ENCODE data around the gene ARHGEF1. TPM values are rescaled to one million over a fixed set of nuclear protein-coding genes. Genes with fewer than 3 reads are reported as not detected.

The ARHGEF1 gene
- total and polyA plus RNA-seq, 9 donors: 17.2 to 54.5 (median 47.3) TPM

DNA sequence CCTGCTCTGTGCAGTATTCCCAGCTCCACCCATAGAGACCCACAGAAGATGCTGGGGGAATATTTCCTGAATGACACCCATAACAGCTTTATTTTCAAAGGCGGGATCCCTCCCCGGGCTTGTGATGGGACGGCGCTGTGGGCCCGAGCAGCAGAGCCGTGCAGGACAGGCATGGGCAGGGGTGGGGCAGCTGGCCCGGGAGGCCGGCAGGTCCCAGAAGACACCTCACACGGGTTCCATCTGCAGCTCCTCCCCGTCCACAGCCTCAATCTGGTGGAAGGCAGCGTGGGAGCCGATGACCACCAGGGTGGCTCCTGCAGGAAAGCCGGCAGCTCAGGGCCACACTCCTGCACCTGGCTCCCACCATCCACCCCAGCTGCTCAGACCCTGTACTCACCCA is 73.6 kb downstream of the ARHGEF1 start:
- no peak overlapping the region for H3K4me3 ChIP-seq (ENCODE audit: low read length)
- WGBS (ENCODE audit: insufficient coverage): 74% methylated on average over 10 of the region's 13 CpGs
- H3K9me3 ChIP-seq (replicated peaks; ENCODE audit: control insufficient read depth, low read depth, low read length): no peaks in the 10 kb centered on the region
- peaks cover 7% of the 10 kb centered on the region for H3K36me3 ChIP-seq (ENCODE audit: control insufficient read depth, insufficient read depth, low read length)
- no peak overlapping the region for H3K27ac ChIP-seq (ENCODE audit: low read length)
- no peak for DNase-seq
- H3K27me3 ChIP-seq (ENCODE audit: control insufficient read depth, insufficient read depth, low read length): no peaks in the 10 kb centered on the region
- peaks cover 22% of the 10 kb centered on the region for H3K4me1 ChIP-seq (ENCODE audit: control insufficient read depth, insufficient read depth, low read length)

Other genes with a start within 250 kb of the ARHGEF1 start
- not detected for gene CEACAM7, start 194.9 kb upstream of the ARHGEF1 start, total RNA-seq
- gene CEACAM7, start 194.9 kb upstream of the ARHGEF1 start, polyA plus RNA-seq (ENCODE audit: insufficient read depth in 1 of 8, insufficient read length in 8 of 8, low replicate concordance in 1 of 8): under 1 TPM in 1 of 8 donors, not detected in 7; 0.12 TPM
- gene CEACAM5, start 174.6 kb upstream of the ARHGEF1 start, total RNA-seq: not detected
- 1 to 10 TPM in 1 of 8 donors, under 1 TPM in 3, not detected in 4; 0.05 to 2.0 (median 0.44) TPM for gene CEACAM5, start 174.6 kb upstream of the ARHGEF1 start, polyA plus RNA-seq (ENCODE audit: insufficient read depth in 1 of 8, insufficient read length in 8 of 8, low replicate concordance in 1 of 8)
- gene CEACAM6, start 127.7 kb upstream of the ARHGEF1 start, total RNA-seq: 0.04 TPM
- under 1 TPM; 0.20 to 0.70 (median 0.39) TPM for gene CEACAM6, start 127.7 kb upstream of the ARHGEF1 start, polyA plus RNA-seq (ENCODE audit: insufficient read depth in 1 of 8, insufficient read length in 8 of 8, low replicate concordance in 1 of 8)
- 0.09 TPM for gene CEACAM3, start 86.6 kb upstream of the ARHGEF1 start, total RNA-seq
- under 1 TPM in 4 of 8 donors, not detected in 4; 0.12 to 0.34 (median 0.24) TPM for gene CEACAM3, start 86.6 kb upstream of the ARHGEF1 start, polyA plus RNA-seq (ENCODE audit: insufficient read depth in 1 of 8, insufficient read length in 8 of 8, low replicate concordance in 1 of 8)
- gene LYPD4, start 38.5 kb upstream of the ARHGEF1 start, total RNA-seq: not detected
- gene LYPD4, start 38.5 kb upstream of the ARHGEF1 start, polyA plus RNA-seq (ENCODE audit: insufficient read depth in 1 of 8, insufficient read length in 8 of 8, low replicate concordance in 1 of 8): not detected
- not detected for gene DMRTC2, start 38.1 kb upstream of the ARHGEF1 start, total RNA-seq
- not detected for gene DMRTC2, start 38.1 kb upstream of the ARHGEF1 start, polyA plus RNA-seq (ENCODE audit: insufficient read depth in 1 of 8, insufficient read length in 8 of 8, low replicate concordance in 1 of 8)
- gene RPS19, start 22.9 kb upstream of the ARHGEF1 start, total RNA-seq: 4,411 TPM
- gene RPS19, start 22.9 kb upstream of the ARHGEF1 start, polyA plus RNA-seq (ENCODE audit: insufficient read depth in 1 of 8, insufficient read length in 8 of 8, low replicate concordance in 1 of 8): 1,000 to 10,000 TPM; 2,442 to 2,898 (median 2,547) TPM
- 0.49 TPM for gene CD79A, start 5.9 kb upstream of the ARHGEF1 start, total RNA-seq
- 1 to 10 TPM in 4 of 8 donors, under 1 TPM in 4; 0.75 to 1.8 (median 0.99) TPM for gene CD79A, start 5.9 kb upstream of the ARHGEF1 start, polyA plus RNA-seq (ENCODE audit: insufficient read depth in 1 of 8, insufficient read length in 8 of 8, low replicate concordance in 1 of 8)
- 0.04 TPM for gene ERFL, start 45.3 kb downstream of the ARHGEF1 start, total RNA-seq
- under 1 TPM; 0.07 to 0.31 (median 0.12) TPM for gene ERFL, start 45.3 kb downstream of the ARHGEF1 start, polyA plus RNA-seq (ENCODE audit: insufficient read depth in 1 of 8, insufficient read length in 8 of 8, low replicate concordance in 1 of 8)
- gene RABAC1, start 76.1 kb downstream of the ARHGEF1 start, total RNA-seq: 110 TPM
- 100 to 1,000 TPM in 2 of 8 donors, 10 to 100 TPM in 6; 59.0 to 105 (median 82.7) TPM for gene RABAC1, start 76.1 kb downstream of the ARHGEF1 start, polyA plus RNA-seq (ENCODE audit: insufficient read depth in 1 of 8, insufficient read length in 8 of 8, low replicate concordance in 1 of 8)
- gene ATP1A3, start 111.0 kb downstream of the ARHGEF1 start, total RNA-seq: 0.18 TPM
- 1 to 10 TPM in 1 of 8 donors, under 1 TPM in 7; 0.49 to 1.2 (median 0.66) TPM for gene ATP1A3, start 111.0 kb downstream of the ARHGEF1 start, polyA plus RNA-seq (ENCODE audit: insufficient read depth in 1 of 8, insufficient read length in 8 of 8, low replicate concordance in 1 of 8)
- 1.3 TPM for gene GRIK5, start 187.0 kb downstream of the ARHGEF1 start, total RNA-seq
- gene GRIK5, start 187.0 kb downstream of the ARHGEF1 start, polyA plus RNA-seq (ENCODE audit: insufficient read depth in 1 of 8, insufficient read length in 8 of 8, low replicate concordance in 1 of 8): 1 to 10 TPM; 1.5 to 5.8 (median 3.4) TPM
- gene ZNF574, start 193.0 kb downstream of the ARHGEF1 start, total RNA-seq: 6.4 TPM
- 10 to 100 TPM in 7 of 8 donors, 1 to 10 TPM in 1; 9.3 to 13.4 (median 12.1) TPM for gene ZNF574, start 193.0 kb downstream of the ARHGEF1 start, polyA plus RNA-seq (ENCODE audit: insufficient read depth in 1 of 8, insufficient read length in 8 of 8, low replicate concordance in 1 of 8)
- gene POU2F2, start 249.3 kb downstream of the ARHGEF1 start, total RNA-seq: 0.35 TPM
- gene POU2F2, start 249.3 kb downstream of the ARHGEF1 start, polyA plus RNA-seq (ENCODE audit: insufficient read depth in 1 of 8, insufficient read length in 8 of 8, low replicate concordance in 1 of 8): 1 to 10 TPM; 1.0 to 1.7 (median 1.2) TPM

Measured in muscle of leg (tissue), 11 donors.